ENCODE results near the gene ERBIN.

ERBIN gene

GRCh38 chr5:65916066-65916465 is 10.3 kb upstream of the ERBIN start:
- no peak for DNase-seq
- no CpG with 5 or more reads among the region's 3 CpGs for WGBS (ENCODE audit: extremely low coverage, insufficient coverage, insufficient read length)
- no peaks in the 10 kb centered on the region for H3K4me1 ChIP-seq (ENCODE audit: control insufficient read depth in 1 of 2, insufficient read depth in 2 of 2, low read length in 2 of 2)
- no peak overlapping the region for H3K4me2 ChIP-seq (ENCODE audit: low read length)
- no peaks in the 10 kb centered on the region for H3K79me1 ChIP-seq (ENCODE audit: low read length)
- no peak overlapping the region for H3K27ac ChIP-seq (ENCODE audit: low read depth, low read length)
- H4K8ac ChIP-seq (ENCODE audit: low read depth, low read length) = no peak overlapping the region
- no peak overlapping the region for H3K4ac ChIP-seq (ENCODE audit: low read depth, low read length)
- no peak overlapping the region for H3K23ac ChIP-seq (ENCODE audit: low read length)
- H2AFZ ChIP-seq (ENCODE audit: insufficient read depth, low read length, poor library complexity) = no peak overlapping the region
- no peak overlapping the region for H3K9ac ChIP-seq (ENCODE audit: low read length)
- no peak overlapping the region for H3K14ac ChIP-seq (ENCODE audit: low read length)
- H2BK12ac ChIP-seq (ENCODE audit: low read length) = no peak overlapping the region
- H3K27me3 ChIP-seq (ENCODE audit: insufficient read depth, low read length) = no peaks in the 10 kb centered on the region
- H3K4me3 ChIP-seq (ENCODE audit: low read depth, low read length) = no peak overlapping the region
- H4K12ac ChIP-seq (ENCODE audit: low read depth, low read length) = no peak overlapping the region
- H2BK5ac ChIP-seq (ENCODE audit: low read depth, low read length, poor library complexity) = no peak overlapping the region
- H3K36me3 ChIP-seq (ENCODE audit: control insufficient read depth in 1 of 2, insufficient read depth in 2 of 2, low read length in 2 of 2) = no peaks in the 10 kb centered on the region
- no peak overlapping the region for H2BK120ac ChIP-seq (ENCODE audit: insufficient read depth, low read length, poor library complexity)
- no peak overlapping the region for H2AK5ac ChIP-seq (ENCODE audit: low read length)
- no peaks in the 10 kb centered on the region for H3K79me2 ChIP-seq (ENCODE audit: control insufficient read depth, insufficient read depth, low read length, poor library complexity)
- H3K18ac ChIP-seq (ENCODE audit: low read length) = no peak overlapping the region
- H4K91ac ChIP-seq (ENCODE audit: low read depth, low read length) = no peak overlapping the region
- H3K9me3 ChIP-seq (ENCODE audit: insufficient read depth, low read depth, low read length) = no peaks in the 10 kb centered on the region

- no CpG with 5 or more reads among the region's 1 CpG for WGBS (ENCODE audit: extremely low coverage, insufficient coverage, insufficient read length)
- H3K4me2 ChIP-seq (ENCODE audit: low read length) = no peak overlapping the region
Observed at GRCh38 chr5:65916636-65917035, 9.7 kb upstream of the ERBIN start.

GRCh38 chr5:65919773-65920172 is 6.6 kb upstream of the ERBIN start:
- no peak overlapping the region for H4K12ac ChIP-seq (ENCODE audit: low read depth, low read length)
- H2BK12ac ChIP-seq (ENCODE audit: low read length) = no peak overlapping the region
- H3K9ac ChIP-seq (ENCODE audit: low read length) = no peak overlapping the region
- DNase-seq = no peak
- H3K4ac ChIP-seq (ENCODE audit: low read depth, low read length) = no peak overlapping the region
- no peak overlapping the region for H4K8ac ChIP-seq (ENCODE audit: low read depth, low read length)
- H3K79me2 ChIP-seq (ENCODE audit: control insufficient read depth, insufficient read depth, low read length, poor library complexity) = peaks cover under 1% of the 10 kb centered on the region
- no peak overlapping the region for H3K23ac ChIP-seq (ENCODE audit: low read length)
- no peak overlapping the region for H3K18ac ChIP-seq (ENCODE audit: low read length)
- no peaks in the 10 kb centered on the region for H3K36me3 ChIP-seq (ENCODE audit: control insufficient read depth in 1 of 2, insufficient read depth in 2 of 2, low read length in 2 of 2)
- peaks cover 0 to 2% of the 10 kb centered on the region in 2 experiments for H3K4me1 ChIP-seq (ENCODE audit: control insufficient read depth in 1 of 2, insufficient read depth in 2 of 2, low read length in 2 of 2)
- H2AFZ ChIP-seq (ENCODE audit: insufficient read depth, low read length, poor library complexity) = no peak overlapping the region
- H3K79me1 ChIP-seq (ENCODE audit: low read length) = peaks cover 3% of the 10 kb centered on the region
- no peaks in the 10 kb centered on the region for H3K27me3 ChIP-seq (ENCODE audit: insufficient read depth, low read length)
- H2BK120ac ChIP-seq (ENCODE audit: insufficient read depth, low read length, poor library complexity) = no peak overlapping the region
- no peaks in the 10 kb centered on the region for H3K9me3 ChIP-seq (ENCODE audit: insufficient read depth, low read depth, low read length)
- no peak overlapping the region for H2BK5ac ChIP-seq (ENCODE audit: low read depth, low read length, poor library complexity)
- H4K91ac ChIP-seq (ENCODE audit: low read depth, low read length) = no peak overlapping the region
- H2AK5ac ChIP-seq (ENCODE audit: low read length) = no peak overlapping the region
- no peak overlapping the region for H3K27ac ChIP-seq (ENCODE audit: low read depth, low read length)
- H3K4me2 ChIP-seq (ENCODE audit: low read length) = no peak overlapping the region
- no peak overlapping the region for H3K4me3 ChIP-seq (ENCODE audit: low read depth, low read length)
- no peak overlapping the region for H3K14ac ChIP-seq (ENCODE audit: low read length)

More at GRCh38 chr5:65916636-65917035, 9.7 kb upstream of the ERBIN start:
- no peak overlapping the region for H2BK120ac ChIP-seq (ENCODE audit: insufficient read depth, low read length, poor library complexity)
- H3K4me1 ChIP-seq (ENCODE audit: control insufficient read depth in 1 of 2, insufficient read depth in 2 of 2, low read length in 2 of 2) = no peaks in the 10 kb centered on the region
- no peak overlapping the region for H4K8ac ChIP-seq (ENCODE audit: low read depth, low read length)
- H3K9ac ChIP-seq (ENCODE audit: low read length) = no peak overlapping the region
- no peak overlapping the region for H2AK5ac ChIP-seq (ENCODE audit: low read length)
- no peak overlapping the region for H3K14ac ChIP-seq (ENCODE audit: low read length)
- H4K91ac ChIP-seq (ENCODE audit: low read depth, low read length) = no peak overlapping the region
- no peaks in the 10 kb centered on the region for H3K79me1 ChIP-seq (ENCODE audit: low read length)
- H3K36me3 ChIP-seq (ENCODE audit: control insufficient read depth in 1 of 2, insufficient read depth in 2 of 2, low read length in 2 of 2) = no peaks in the 10 kb centered on the region
- H3K4ac ChIP-seq (ENCODE audit: low read depth, low read length) = no peak overlapping the region
- no peak overlapping the region for H2AFZ ChIP-seq (ENCODE audit: insufficient read depth, low read length, poor library complexity)
- H3K27me3 ChIP-seq (ENCODE audit: insufficient read depth, low read length) = no peaks in the 10 kb centered on the region
- no peak overlapping the region for H3K18ac ChIP-seq (ENCODE audit: low read length)
- H3K79me2 ChIP-seq (ENCODE audit: control insufficient read depth, insufficient read depth, low read length, poor library complexity) = no peaks in the 10 kb centered on the region
- H2BK12ac ChIP-seq (ENCODE audit: low read length) = no peak overlapping the region
- H3K27ac ChIP-seq (ENCODE audit: low read depth, low read length) = no peak overlapping the region
- DNase-seq = no peak
- H3K9me3 ChIP-seq (ENCODE audit: insufficient read depth, low read depth, low read length) = no peaks in the 10 kb centered on the region
- H3K4me3 ChIP-seq (ENCODE audit: low read depth, low read length) = no peak overlapping the region
- no peak overlapping the region for H3K23ac ChIP-seq (ENCODE audit: low read length)
- H4K12ac ChIP-seq (ENCODE audit: low read depth, low read length) = no peak overlapping the region
- H2BK5ac ChIP-seq (ENCODE audit: low read depth, low read length, poor library complexity) = no peak overlapping the region

GRCh38 chr5:65923339-65923738 is 3.0 kb upstream of the ERBIN start:
- no peak overlapping the region for H4K8ac ChIP-seq (ENCODE audit: low read depth, low read length)

More at GRCh38 chr5:65923339-65923738, 3.0 kb upstream of the ERBIN start:
- Histone ChIP-seq H3K14ac (ENCODE audit: low read length) (no peak overlapping the region), H2BK120ac (ENCODE audit: insufficient read depth, low read length, poor library complexity) (no peak overlapping the region), H2AK5ac (ENCODE audit: low read length) (no peak overlapping the region), H2AFZ (ENCODE audit: insufficient read depth, low read length, poor library complexity) (no peak overlapping the region), H4K91ac (ENCODE audit: low read depth, low read length) (no peak overlapping the region), H3K79me1 (ENCODE audit: low read length) (peaks cover 22% of the 10 kb centered on the region), H3K36me3 (ENCODE audit: control insufficient read depth in 1 of 2, insufficient read depth in 2 of 2, low read length in 2 of 2) (no peaks in the 10 kb centered on the region), H3K9me3 (ENCODE audit: insufficient read depth, low read depth, low read length) (no peaks in the 10 kb centered on the region), H3K23ac (ENCODE audit: low read length) (no peak overlapping the region), H3K4me3 (ENCODE audit: low read depth, low read length) (no peak overlapping the region), H2BK12ac (ENCODE audit: low read length) (no peak overlapping the region), H3K4me1 (ENCODE audit: control insufficient read depth in 1 of 2, insufficient read depth in 2 of 2, low read length in 2 of 2) (peaks cover 0 to 2% of the 10 kb centered on the region in 2 experiments), H2BK5ac (ENCODE audit: low read depth, low read length, poor library complexity) (no peak overlapping the region), H3K9ac (ENCODE audit: low read length) (no peak overlapping the region), H3K27ac (ENCODE audit: low read depth, low read length) (no peak overlapping the region), H3K4ac (ENCODE audit: low read depth, low read length) (no peak overlapping the region), H3K79me2 (ENCODE audit: control insufficient read depth, insufficient read depth, low read length, poor library complexity) (peaks cover 18% of the 10 kb centered on the region), H3K18ac (ENCODE audit: low read length) (no peak overlapping the region), H3K4me2 (ENCODE audit: low read length) (no peak overlapping the region), H4K12ac (ENCODE audit: low read depth, low read length) (no peak overlapping the region), H3K27me3 (ENCODE audit: insufficient read depth, low read length) (no peaks in the 10 kb centered on the region)
- WGBS (ENCODE audit: extremely low coverage, insufficient coverage, insufficient read length) = no CpG with 5 or more reads among the region's 5 CpGs
- DNase-seq = no peak
